Endothelial cell of hepatic sinusoid (primary cell): ENCODE measurements around the gene MAP1A.
"Not testable (repeated sequence)": the region's sequence is repeated elsewhere in the genome, so short reads cannot be mapped to it uniquely, and the experiment has no call there.

Source experiments
- in situ Hi-C: cut with HindIII; loops from 2 replicates; pipeline ENCODE4 v1.10.0; 2017; ENCODE audit warnings: low sequenced_read_pairs

The MAP1A gene

GRCh38 chr15:43528542-43529007 lies 11.2 kb downstream of the MAP1A start:
- in situ Hi-C loops: no loop called here

GRCh38 chr15:43529141-43529540 lies 11.7 kb downstream of the MAP1A start:
- in situ Hi-C loops: no loop called here

GRCh38 chr15:43529587-43530345 lies 12.4 kb downstream of the MAP1A start:
- in situ Hi-C loops: no loop called here

- in situ Hi-C loops: no loop called here
Observed at GRCh38 chr15:43531018-43531670, 13.7 kb downstream of the MAP1A start.

- in situ Hi-C loops: not testable (repeated sequence)
Observed at GRCh38 chr15:43532826-43533225, 15.4 kb downstream of the MAP1A start.

- in situ Hi-C loops: no loop called here
Observed at GRCh38 chr15:43534897-43535296, 17.5 kb downstream of the MAP1A start.

GRCh38 chr15:43538091-43538490 lies 20.7 kb downstream of the MAP1A start:
- in situ Hi-C loops: no loop called here

GRCh38 chr15:43541785-43542184 lies 24.4 kb downstream of the MAP1A start:
- in situ Hi-C loops: no loop called here

- in situ Hi-C loops: no loop called here
Observed at GRCh38 chr15:43544266-43544665, 26.9 kb downstream of the MAP1A start.

- in situ Hi-C loops: no loop called here
Observed at GRCh38 chr15:43545426-43545825, 28.0 kb downstream of the MAP1A start.

GRCh38 chr15:43547539-43547938 lies 30.1 kb downstream of the MAP1A start:
- in situ Hi-C loops: no loop called here

GRCh38 chr15:43550527-43551363 lies 33.3 kb downstream of the MAP1A start:
- in situ Hi-C loops: no loop called here

- in situ Hi-C loops: no loop called here
Observed at GRCh38 chr15:43552256-43552655, 34.8 kb downstream of the MAP1A start.

GRCh38 chr15:43552986-43553385 lies 35.6 kb downstream of the MAP1A start:
- in situ Hi-C loops: no loop called here

GRCh38 chr15:43562753-43563152 lies 45.3 kb downstream of the MAP1A start:
- in situ Hi-C loops: not testable (repeated sequence)

- in situ Hi-C loops: not testable (repeated sequence)
Observed at GRCh38 chr15:43563793-43564192, 46.4 kb downstream of the MAP1A start.

- in situ Hi-C loops: not testable (repeated sequence)
Observed at GRCh38 chr15:43566615-43567014, 49.2 kb downstream of the MAP1A start.

GRCh38 chr15:43574607-43575006 lies 57.2 kb downstream of the MAP1A start:
- in situ Hi-C loops: not testable (repeated sequence)
